GM23248 (cell line): ENCODE data around the gene LGI4.

Experiments used
- EZH2 ChIP-seq: fragments of 200-600 bp; sonication (generic); IDR thresholded peaks from 2 replicates; pipeline ENCODE4 v1.6.1; 2018; ENCODE audit warnings: antibody characterized with exemption, mild to moderate bottlenecking; ENCODE audit not compliant: insufficient read depth, poor library complexity, severe bottlenecking
- EZH2phosphoT487 ChIP-seq: fragments of 200-600 bp; sonication (generic); IDR thresholded peaks from 2 replicates; pipeline ENCODE4 v1.6.1; 2018; ENCODE audit warnings: antibody characterized with exemption, moderate library complexity, mild to moderate bottlenecking, low read depth; ENCODE audit not compliant: insufficient read depth

DNA sequence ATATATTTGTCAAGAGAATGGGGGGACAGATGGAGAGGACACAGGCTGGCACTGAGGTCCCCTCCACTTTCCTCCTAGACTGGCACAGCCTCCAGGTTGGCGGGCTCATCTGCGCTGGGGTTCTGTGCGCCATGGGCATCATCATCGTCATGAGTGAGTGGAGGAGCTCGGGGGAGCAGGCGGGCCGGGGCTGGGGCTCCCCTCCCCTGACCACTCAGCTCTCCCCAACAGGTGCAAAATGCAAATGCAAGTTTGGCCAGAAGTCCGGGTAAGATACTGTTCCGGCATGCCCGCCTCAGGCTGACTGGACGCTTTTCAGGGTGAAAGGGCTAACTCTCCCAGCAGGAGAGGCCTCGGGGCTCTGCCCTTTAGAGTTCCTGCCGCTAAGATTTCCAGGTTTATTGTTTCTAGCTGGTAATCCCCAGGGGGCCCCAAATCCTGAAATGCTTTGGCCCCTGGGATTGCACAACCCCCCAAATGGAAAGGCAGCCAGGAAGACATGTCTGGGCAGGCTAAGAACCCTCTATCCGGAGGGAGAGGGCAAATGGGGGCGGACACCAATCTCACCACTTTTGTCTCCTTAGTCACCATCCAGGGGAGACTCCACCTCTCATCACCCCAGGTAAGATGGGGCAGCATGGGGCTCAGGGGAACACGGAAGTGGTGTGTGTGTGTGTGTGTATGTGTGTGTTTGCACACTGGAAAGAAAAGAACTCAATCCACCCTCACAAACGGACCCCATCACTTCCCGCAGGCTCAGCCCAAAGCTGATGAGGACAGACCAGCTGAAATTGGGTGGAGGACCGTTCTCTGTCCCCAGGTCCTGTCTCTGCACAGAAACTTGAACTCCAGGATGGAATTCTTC lies 11.9 kb downstream of the LGI4 start:
- no peak for TF ChIP-seq EZH2
- no peak for TF ChIP-seq EZH2phosphoT487
